Measurements from ENCODE around the gene YLPM1. TPM values are rescaled to one million over a fixed set of nuclear protein-coding genes. Genes with fewer than 3 reads are reported as not detected.

Gene YLPM1
- total and polyA plus RNA-seq, 10 of the 15 experiments (the other 5 are each of a cell fraction or from before 2014, with no cell fraction given) = 11.1 to 48.2 (median 18.0) TPM

DNA sequence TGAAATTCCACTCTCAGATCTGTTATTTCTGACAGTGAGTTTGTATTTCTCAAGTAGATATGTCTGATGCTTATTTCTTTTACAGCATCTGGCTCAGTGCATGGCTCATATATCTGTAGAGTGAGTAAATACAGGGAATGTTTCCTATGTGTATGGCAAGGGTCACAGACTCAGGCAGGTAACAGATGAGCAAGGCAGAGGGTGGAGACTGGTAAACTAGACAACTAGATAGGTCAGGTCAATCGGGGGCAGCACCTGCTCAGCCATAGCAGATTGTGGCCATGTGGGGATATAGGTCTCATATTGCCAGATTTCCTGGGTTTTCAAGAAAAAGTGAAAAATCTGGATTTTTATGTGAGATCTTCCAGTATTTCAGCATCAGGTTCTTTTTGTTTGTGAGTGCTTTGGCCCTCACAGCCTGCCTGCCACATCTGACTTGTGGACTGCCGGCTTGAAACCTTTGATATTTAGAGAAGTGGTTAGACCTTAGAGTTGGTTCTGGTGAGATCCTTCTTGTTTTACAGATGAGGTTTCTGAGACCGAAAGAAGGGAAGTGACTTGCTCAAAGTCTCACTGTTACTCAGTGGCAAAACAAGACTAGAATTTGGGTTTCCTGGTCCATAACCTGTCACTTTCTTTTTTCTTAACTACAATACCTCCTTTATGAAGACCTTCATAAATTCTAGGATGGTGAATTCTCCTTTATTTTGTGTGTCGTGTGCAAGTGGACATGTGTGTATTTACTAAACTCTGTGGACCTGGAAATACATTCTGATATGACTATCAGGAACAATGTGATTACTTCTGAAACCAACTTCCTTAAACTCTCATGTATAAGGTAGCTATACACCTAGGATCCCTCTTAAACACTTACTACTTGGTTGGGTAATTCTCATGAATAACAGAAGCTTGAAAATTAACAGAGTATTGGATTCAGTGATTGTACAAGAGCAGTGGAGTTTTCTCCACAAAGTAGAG lies 78.4 kb downstream of the YLPM1 start (continued):
- TF ChIP-seq IKZF2 (IDR thresholded peaks at IDR 0.05) (peak; percentile 85 to 88), TCF7 (IDR thresholded peaks at IDR 0.05; ENCODE audit: borderline replicate concordance) (peak; percentile 77), SREBF2 (IDR thresholded peaks at IDR 0.05; ENCODE audit: low read length) (no peak), ZNF592 (IDR thresholded peaks at IDR 0.05) (no peak), EP300 (IDR thresholded peaks at IDR 0.05; ENCODE audit: borderline replicate concordance in 1 of 2, control insufficient read depth in 1 of 2, low read depth in 2 of 2, low read length in 2 of 2) (peak; percentile 47 to 74; a peak in 3 of 4 replicates), USF1 (IDR thresholded peaks at IDR 0.05; ENCODE audit: borderline replicate concordance, extremely low read length, insufficient read depth, low read depth, low read length) (no peak), YY1 (IDR thresholded peaks at IDR 0.05; ENCODE audit: low read depth, low read length) (no peak), RBBP5 (conservative IDR thresholded peaks at IDR 0.05) (no peak), FOS (IDR thresholded peaks at IDR 0.05; ENCODE audit: borderline replicate concordance, extremely low read depth, insufficient read length) (no peak), ZBTB33 (IDR thresholded peaks at IDR 0.05) (no peak), RAD51 (IDR thresholded peaks at IDR 0.05) (no peak), SMAD1 (IDR thresholded peaks at IDR 0.05; ENCODE audit: low read depth, partially characterized antibody) (no peak), POLR2A (IDR thresholded peaks at IDR 0.05; ENCODE audit: low read depth, low read length) (no peak), ZNF622 (IDR thresholded peaks at IDR 0.05) (no peak), HDAC6 (IDR thresholded peaks at IDR 0.05; ENCODE audit: unreplicated experiment) (no peak), BCL11A (IDR thresholded peaks at IDR 0.05; ENCODE audit: low read depth, low read length) (peak; percentile 51; the same call in 1 of the 2 replicates), MEF2A (IDR thresholded peaks at IDR 0.05; ENCODE audit: insufficient read depth, low read depth, low read length) (0 out of 2 replicates have a peak, but pooled peaks have one; percentile 9), STAT3 (IDR thresholded peaks at IDR 0.05; ENCODE audit: low read depth, low read length) (no peak), CREM (IDR thresholded peaks at IDR 0.05; ENCODE audit: low read depth) (peak; percentile 36; the same call in 1 of the 2 replicates)
- TF ChIP-seq, protein P1, sequence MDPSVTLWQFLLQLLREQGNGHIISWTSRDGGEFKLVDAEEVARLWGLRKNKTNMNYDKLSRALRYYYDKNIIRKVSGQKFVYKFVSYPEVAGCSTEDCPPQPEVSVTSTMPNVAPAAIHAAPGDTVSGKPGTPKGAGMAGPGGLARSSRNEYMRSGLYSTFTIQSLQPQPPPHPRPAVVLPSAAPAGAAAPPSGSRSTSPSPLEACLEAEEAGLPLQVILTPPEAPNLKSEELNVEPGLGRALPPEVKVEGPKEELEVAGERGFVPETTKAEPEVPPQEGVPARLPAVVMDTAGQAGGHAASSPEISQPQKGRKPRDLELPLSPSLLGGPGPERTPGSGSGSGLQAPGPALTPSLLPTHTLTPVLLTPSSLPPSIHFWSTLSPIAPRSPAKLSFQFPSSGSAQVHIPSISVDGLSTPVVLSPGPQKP (IDR thresholded peaks at IDR 0.05; ENCODE audit: low read depth, low read length) = no peak
